ENCODE data around the gene INSIG1.

DNA sequence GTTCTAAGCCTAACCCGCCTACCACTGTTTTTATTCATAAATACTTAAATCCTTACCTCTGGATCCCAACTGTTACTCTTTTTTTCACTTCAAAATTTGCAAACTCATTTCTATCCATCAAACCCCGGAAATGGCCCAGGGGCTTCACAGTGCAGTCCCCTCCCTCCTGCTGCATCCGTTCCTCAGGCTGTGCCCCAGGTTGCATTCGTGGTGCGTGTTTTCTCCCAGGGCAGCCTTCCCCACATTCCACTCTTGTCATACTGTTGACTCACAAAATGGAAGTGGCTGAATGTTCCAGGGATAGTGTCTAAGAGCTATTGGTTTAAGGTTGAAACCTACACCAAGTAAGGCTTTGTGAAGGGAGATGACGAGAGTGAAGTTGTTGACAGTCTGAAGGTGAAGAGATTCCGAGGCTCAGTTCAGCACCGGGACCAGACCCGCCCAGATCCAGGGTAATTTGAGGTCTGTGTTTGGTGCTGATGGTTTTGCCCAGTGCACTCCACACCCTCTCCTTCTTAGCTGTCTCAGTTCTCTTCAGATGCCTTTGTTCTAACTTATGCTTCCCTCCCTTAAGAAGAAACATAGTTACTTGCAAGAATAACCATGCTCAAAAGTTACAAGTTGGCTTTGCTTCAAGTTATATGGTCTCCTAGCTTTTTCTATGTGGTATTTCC, 7.7 kb downstream of the INSIG1 start:
- TF ChIP-seq, protein P1, sequence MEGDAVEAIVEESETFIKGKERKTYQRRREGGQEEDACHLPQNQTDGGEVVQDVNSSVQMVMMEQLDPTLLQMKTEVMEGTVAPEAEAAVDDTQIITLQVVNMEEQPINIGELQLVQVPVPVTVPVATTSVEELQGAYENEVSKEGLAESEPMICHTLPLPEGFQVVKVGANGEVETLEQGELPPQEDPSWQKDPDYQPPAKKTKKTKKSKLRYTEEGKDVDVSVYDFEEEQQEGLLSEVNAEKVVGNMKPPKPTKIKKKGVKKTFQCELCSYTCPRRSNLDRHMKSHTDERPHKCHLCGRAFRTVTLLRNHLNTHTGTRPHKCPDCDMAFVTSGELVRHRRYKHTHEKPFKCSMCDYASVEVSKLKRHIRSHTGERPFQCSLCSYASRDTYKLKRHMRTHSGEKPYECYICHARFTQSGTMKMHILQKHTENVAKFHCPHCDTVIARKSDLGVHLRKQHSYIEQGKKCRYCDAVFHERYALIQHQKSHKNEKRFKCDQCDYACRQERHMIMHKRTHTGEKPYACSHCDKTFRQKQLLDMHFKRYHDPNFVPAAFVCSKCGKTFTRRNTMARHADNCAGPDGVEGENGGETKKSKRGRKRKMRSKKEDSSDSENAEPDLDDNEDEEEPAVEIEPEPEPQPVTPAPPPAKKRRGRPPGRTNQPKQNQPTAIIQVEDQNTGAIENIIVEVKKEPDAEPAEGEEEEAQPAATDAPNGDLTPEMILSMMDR (IDR thresholded peaks at IDR 0.05), result no peak
- no peak for TF ChIP-seq POLR2A (IDR thresholded peaks at IDR 0.05)
